ENCODE measurements around the gene CD22. TPM values are rescaled to one million over a fixed set of nuclear protein-coding genes. Genes with fewer than 3 reads are reported as not detected.

The CD22 gene
- total and polyA plus RNA-seq, 10 donors, result 251 to 446 (median 362) TPM

GRCh38 chr19:35317464-35318043, 11.4 kb upstream of the CD22 start:
- Histone ChIP-seq H3K9me3 (peaks cover 0 to 9% (median 2%) of the 10 kb centered on the region in 8 donors), H3K27ac (peak overlapping the region in 6 of 8 donors; percentile 38 to 83 (median 78)), H3K36me3 (no peaks in the 10 kb centered on the region), H3K27me3 (replicated peaks in 1 of 7) (no peaks in the 10 kb centered on the region), H3K4me3 (no peak overlapping the region), H3K4me1 (peaks cover 24 to 100% (median 57%) of the 10 kb centered on the region in 6 donors)
- WGBS, 5 donors, result 51 to 61% (median 53%) methylated on average over 7 of the region's 7 CpGs
- TF ChIP-seq, protein P1, sequence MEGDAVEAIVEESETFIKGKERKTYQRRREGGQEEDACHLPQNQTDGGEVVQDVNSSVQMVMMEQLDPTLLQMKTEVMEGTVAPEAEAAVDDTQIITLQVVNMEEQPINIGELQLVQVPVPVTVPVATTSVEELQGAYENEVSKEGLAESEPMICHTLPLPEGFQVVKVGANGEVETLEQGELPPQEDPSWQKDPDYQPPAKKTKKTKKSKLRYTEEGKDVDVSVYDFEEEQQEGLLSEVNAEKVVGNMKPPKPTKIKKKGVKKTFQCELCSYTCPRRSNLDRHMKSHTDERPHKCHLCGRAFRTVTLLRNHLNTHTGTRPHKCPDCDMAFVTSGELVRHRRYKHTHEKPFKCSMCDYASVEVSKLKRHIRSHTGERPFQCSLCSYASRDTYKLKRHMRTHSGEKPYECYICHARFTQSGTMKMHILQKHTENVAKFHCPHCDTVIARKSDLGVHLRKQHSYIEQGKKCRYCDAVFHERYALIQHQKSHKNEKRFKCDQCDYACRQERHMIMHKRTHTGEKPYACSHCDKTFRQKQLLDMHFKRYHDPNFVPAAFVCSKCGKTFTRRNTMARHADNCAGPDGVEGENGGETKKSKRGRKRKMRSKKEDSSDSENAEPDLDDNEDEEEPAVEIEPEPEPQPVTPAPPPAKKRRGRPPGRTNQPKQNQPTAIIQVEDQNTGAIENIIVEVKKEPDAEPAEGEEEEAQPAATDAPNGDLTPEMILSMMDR (IDR thresholded peaks at IDR 0.05 in 8 of 11, conservative IDR thresholded peaks at IDR 0.05 in 3 of 11), result no peak
- no peak for TF ChIP-seq POLR2A (IDR thresholded peaks at IDR 0.05)
- TF ChIP-seq POLR2AphosphoS5 (IDR thresholded peaks at IDR 0.05), result no peak
- no peak for DNase-seq
- intact Hi-C loops (cut with DNase I; ENCODE audit: low total_unique reads), result no loop called here

DNA sequence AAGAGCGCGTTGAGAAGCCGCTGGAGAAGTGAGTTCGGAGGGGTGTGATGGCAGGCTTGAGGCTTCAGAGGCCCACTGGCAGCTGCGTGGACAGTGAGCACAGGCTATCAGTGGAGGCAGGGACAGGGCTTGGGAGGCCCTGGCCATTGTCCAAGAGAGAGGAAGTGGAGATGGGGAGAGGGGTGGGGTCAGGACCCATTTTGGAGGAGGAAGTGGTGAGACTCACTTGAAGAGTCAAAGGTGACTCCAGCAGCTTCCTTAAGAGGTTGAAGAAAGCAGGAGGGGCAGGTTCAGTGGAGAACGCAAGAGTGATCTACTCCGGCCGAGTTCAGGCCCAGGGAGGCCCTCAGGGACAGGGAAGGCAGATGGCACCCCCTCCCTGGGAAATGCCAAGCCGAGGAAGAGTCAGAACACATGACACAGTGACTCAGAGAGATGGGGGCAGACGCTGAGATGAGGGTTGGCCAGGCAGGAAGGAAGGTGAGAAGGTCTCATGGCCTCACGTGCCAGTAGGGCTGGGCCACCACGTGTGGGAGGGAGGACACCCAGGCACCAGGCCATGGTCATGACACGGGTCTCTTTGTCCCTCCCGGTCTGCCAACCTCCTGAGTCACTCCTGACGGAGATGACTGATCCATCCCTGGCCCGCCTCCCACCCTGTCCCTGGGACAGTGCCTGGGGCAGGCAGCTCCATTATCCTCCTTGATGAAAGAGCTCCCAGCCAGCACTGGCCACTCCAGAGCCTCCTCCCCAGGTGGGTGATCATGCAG, 10.1 kb upstream of the CD22 start:
- H3K27ac ChIP-seq, result peak overlapping the region; percentile 5 to 84 (median 77)
- intact Hi-C loops (cut with DNase I; ENCODE audit: low total_unique reads), result no loop called here
- 37 to 47% (median 45%) methylated on average over 16 of the region's 16 CpGs for whole genome bisulfite sequencing, 5 donors

GRCh38 chr19:35320065-35320713, 8.8 kb upstream of the CD22 start:
- DNase-seq, result no peak

More for the DNA sequence above, 10.1 kb upstream of the CD22 start:
- peak; percentile 91 for DNase-seq
- H3K4me3 ChIP-seq, result no peak overlapping the region
- peaks cover 0 to 9% (median 2%) of the 10 kb centered on the region in 8 donors for H3K9me3 ChIP-seq
- no peaks in the 10 kb centered on the region for H3K36me3 ChIP-seq
- peaks cover 24 to 100% (median 60%) of the 10 kb centered on the region in 6 donors for H3K4me1 ChIP-seq
- no peaks in the 10 kb centered on the region for H3K27me3 ChIP-seq (replicated peaks in 1 of 7)
- peak; percentile 84 to 88 (median 86) for TF ChIP-seq POLR2AphosphoS5 (IDR thresholded peaks at IDR 0.05)
- no peak for TF ChIP-seq POLR2A (IDR thresholded peaks at IDR 0.05)
- TF ChIP-seq, protein P1 (IDR thresholded peaks at IDR 0.05 in 8 of 11, conservative IDR thresholded peaks at IDR 0.05 in 3 of 11), result no peak

More at GRCh38 chr19:35320065-35320713, 8.8 kb upstream of the CD22 start:
- Histone ChIP-seq H3K4me3 (peak overlapping the region in 1 of 8 donors; percentile 16), H3K27ac (peak overlapping the region; percentile 27 to 84 (median 77)), H3K9me3 (peaks cover 0 to 9% (median 2%) of the 10 kb centered on the region in 8 donors), H3K36me3 (no peaks in the 10 kb centered on the region), H3K27me3 (replicated peaks in 1 of 7) (no peaks in the 10 kb centered on the region), H3K4me1 (peaks cover 24 to 99% (median 63%) of the 10 kb centered on the region in 6 donors)
- intact Hi-C loops (cut with DNase I; ENCODE audit: low total_unique reads), result no loop called here
- 21 to 31% (median 30%) methylated on average over 11 to 12 of the region's 12 CpGs for WGBS, 5 donors
- TF ChIP-seq, protein P1 (IDR thresholded peaks at IDR 0.05 in 8 of 11, conservative IDR thresholded peaks at IDR 0.05 in 3 of 11), result no peak
- TF ChIP-seq POLR2AphosphoS5 (IDR thresholded peaks at IDR 0.05), result peak in 1 of 3 donors; percentile 23
